Choroid plexus epithelial cell (primary cell): Measurements from ENCODE around the gene RPS6KA2.
"Not testable (repeated sequence)": the region's sequence is repeated elsewhere in the genome, so short reads cannot be mapped to it uniquely, and the experiment has no call there.

Experiments used
- DNase-seq: peaks from one replicate; pipeline ENCODE4 v3.0.0-alpha.2; 2010; ENCODE audit warnings: low read depth
- H3K4me3 ChIP-seq: 2 replicates; pipeline ENCODE4 v1.5.1; 2011; ENCODE audit warnings: low read depth, mild to moderate bottlenecking, control low read depth, low read length, moderate library complexity
- CTCF ChIP-seq: conservative IDR thresholded peaks from 2 replicates; pipeline ENCODE4 v1.5.1; 2011; ENCODE audit warnings: low read depth, mild to moderate bottlenecking, control low read depth, inconsistent platforms, low read length, moderate library complexity

Gene RPS6KA2

GRCh38 chr6:166587631-166588413, 39.2 kb downstream of the RPS6KA2 start:
- peak; percentile 42 for DNase-seq
- no peak overlapping the region for H3K4me3 ChIP-seq
- TF ChIP-seq CTCF, result no peak

GRCh38 chr6:166586424-166587156, 40.5 kb downstream of the RPS6KA2 start, which contains the start of gene RAMACL:
Gene RAMACL (minus strand): TSS chr6:166586678. CDS start chr6:166586477, 201 bp downstream.
- no peak for TF ChIP-seq CTCF
- H3K4me3 ChIP-seq, result no peak within 1 kb of the TSS
- DNase-seq, result peak; percentile 38

GRCh38 chr6:166584853-166585429, 42.1 kb downstream of the RPS6KA2 start:
- no peak for TF ChIP-seq CTCF
- peak; percentile 58 for DNase-seq
- no peak overlapping the region for H3K4me3 ChIP-seq

GRCh38 chr6:166584155-166584554, 42.9 kb downstream of the RPS6KA2 start:
- TF ChIP-seq CTCF, result no peak
- H3K4me3 ChIP-seq, result no peak overlapping the region
- DNase-seq, result no peak

GRCh38 chr6:166583230-166583965, 43.7 kb downstream of the RPS6KA2 start:
- no peak for DNase-seq
- TF ChIP-seq CTCF, result no peak
- no peak overlapping the region for H3K4me3 ChIP-seq

- no peak overlapping the region for H3K4me3 ChIP-seq
- no peak for TF ChIP-seq CTCF
- DNase-seq, result no peak
Observed at GRCh38 chr6:166582258-166582657, 44.8 kb downstream of the RPS6KA2 start.

- not testable (repeated sequence) for H3K4me3 ChIP-seq, DNase-seq
Observed at GRCh38 chr6:166581801-166582200, 45.2 kb downstream of the RPS6KA2 start.
